ENCODE data around the gene XRCC2.

DNA sequence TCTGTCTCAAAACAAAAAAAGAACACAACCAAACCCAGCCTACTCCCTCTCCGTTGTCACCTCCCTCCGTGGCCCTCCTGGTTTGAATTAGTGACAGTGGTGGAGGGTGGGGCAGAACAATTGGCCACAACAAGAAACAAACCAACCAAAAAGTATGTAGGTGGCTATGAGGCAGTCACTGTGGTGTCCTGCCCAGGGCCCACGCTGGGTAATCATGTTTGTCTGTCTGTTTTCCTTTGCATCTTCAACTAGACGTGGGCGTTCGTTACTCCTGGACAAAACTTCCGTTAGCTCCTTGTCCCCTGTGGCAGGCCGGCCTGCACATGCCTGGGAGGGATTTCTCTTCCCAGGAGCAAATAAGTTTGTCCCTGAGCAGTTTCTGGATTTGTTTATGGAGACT lies 78.4 kb downstream of the XRCC2 start:
- TF ChIP-seq, protein P1, sequence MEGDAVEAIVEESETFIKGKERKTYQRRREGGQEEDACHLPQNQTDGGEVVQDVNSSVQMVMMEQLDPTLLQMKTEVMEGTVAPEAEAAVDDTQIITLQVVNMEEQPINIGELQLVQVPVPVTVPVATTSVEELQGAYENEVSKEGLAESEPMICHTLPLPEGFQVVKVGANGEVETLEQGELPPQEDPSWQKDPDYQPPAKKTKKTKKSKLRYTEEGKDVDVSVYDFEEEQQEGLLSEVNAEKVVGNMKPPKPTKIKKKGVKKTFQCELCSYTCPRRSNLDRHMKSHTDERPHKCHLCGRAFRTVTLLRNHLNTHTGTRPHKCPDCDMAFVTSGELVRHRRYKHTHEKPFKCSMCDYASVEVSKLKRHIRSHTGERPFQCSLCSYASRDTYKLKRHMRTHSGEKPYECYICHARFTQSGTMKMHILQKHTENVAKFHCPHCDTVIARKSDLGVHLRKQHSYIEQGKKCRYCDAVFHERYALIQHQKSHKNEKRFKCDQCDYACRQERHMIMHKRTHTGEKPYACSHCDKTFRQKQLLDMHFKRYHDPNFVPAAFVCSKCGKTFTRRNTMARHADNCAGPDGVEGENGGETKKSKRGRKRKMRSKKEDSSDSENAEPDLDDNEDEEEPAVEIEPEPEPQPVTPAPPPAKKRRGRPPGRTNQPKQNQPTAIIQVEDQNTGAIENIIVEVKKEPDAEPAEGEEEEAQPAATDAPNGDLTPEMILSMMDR (conservative IDR thresholded peaks at IDR 0.05) = no peak
- no peak for TF ChIP-seq ZFX (IDR thresholded peaks at IDR 0.05)
